ENCODE data around the gene LY6G5C. TPM values are rescaled to one million over a fixed set of nuclear protein-coding genes. Genes with fewer than 3 reads are reported as not detected.

Gene LY6G5C
- total and polyA plus RNA-seq, 2 of the 13 experiments (the other 11 are each of a cell fraction or from before 2014, with no cell fraction given), result 0.33 to 0.55 TPM

DNA sequence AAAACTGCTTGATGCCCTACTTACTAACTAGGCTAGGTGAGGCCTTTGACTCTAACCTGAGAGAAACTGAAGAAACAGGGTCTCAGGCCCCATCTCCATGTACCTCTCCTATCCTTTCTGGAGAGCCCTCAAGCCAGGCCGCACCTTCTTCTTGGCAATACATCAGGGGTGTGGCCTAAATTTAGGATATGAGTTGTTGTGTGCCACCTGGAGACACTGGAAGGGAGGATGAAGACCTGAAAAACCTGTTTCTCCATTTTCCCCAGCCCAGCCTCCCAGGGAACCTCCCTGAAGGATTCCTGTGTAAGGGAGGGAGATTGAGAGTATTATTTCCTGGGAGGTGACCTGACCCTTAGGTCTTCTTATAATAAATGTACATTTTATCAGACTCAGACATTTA is 37.4 kb upstream of the LY6G5C start:
- no TSS peak for BruUV-seq (replicated peaks)
- Histone ChIP-seq H3K9me3 (ENCODE audit: low read length) (no peaks in the 10 kb centered on the region), H3K36me3 (replicated peaks in 1 of 2; ENCODE audit: control insufficient read depth in 1 of 2, insufficient read depth in 2 of 2, low read length in 2 of 2) (no peaks in the 10 kb centered on the region), H3K4me1 (ENCODE audit: insufficient read depth, low read length) (peaks cover 22% of the 10 kb centered on the region), H3K79me2 (ENCODE audit: insufficient read depth, low read length) (no peaks in the 10 kb centered on the region), H2AFZ (ENCODE audit: low read length) (no peak overlapping the region), H3K4me3 (replicated peaks in 1 of 3; ENCODE audit: insufficient read depth in 1 of 3, low read depth in 2 of 3, low read length in 3 of 3) (no peak overlapping the region), H3K9ac (ENCODE audit: insufficient read depth, low read depth, low read length) (no peak overlapping the region), H3K27ac (ENCODE audit: extremely low read length, insufficient read depth, low read length) (no peak overlapping the region), H3K27me3 (ENCODE audit: control insufficient read depth in 1 of 2, insufficient read depth in 2 of 2, low read length in 2 of 2) (peaks cover 5 to 47% of the 10 kb centered on the region in 2 experiments; a peak in 4 of 5 replicates), H4K20me1 (ENCODE audit: insufficient read depth, low read length) (no peaks in the 10 kb centered on the region), H3K4me2 (ENCODE audit: low read depth, low read length) (no peak overlapping the region)
- in situ Hi-C loops (cut with HindIII; ENCODE audit: extremely low pct_ligation_motif_present, low pct_unique_long_range_greater_than_20kb) (no loop called here), intact Hi-C loops (cut with micrococcal nuclease; ENCODE audit: unreplicated experiment) (loop anchor here (5.0 kb wide), 1 partner anchor 36 kb away; the partner anchor contains the start of gene LY6G5C)
- TF ChIP-seq, protein P1, sequence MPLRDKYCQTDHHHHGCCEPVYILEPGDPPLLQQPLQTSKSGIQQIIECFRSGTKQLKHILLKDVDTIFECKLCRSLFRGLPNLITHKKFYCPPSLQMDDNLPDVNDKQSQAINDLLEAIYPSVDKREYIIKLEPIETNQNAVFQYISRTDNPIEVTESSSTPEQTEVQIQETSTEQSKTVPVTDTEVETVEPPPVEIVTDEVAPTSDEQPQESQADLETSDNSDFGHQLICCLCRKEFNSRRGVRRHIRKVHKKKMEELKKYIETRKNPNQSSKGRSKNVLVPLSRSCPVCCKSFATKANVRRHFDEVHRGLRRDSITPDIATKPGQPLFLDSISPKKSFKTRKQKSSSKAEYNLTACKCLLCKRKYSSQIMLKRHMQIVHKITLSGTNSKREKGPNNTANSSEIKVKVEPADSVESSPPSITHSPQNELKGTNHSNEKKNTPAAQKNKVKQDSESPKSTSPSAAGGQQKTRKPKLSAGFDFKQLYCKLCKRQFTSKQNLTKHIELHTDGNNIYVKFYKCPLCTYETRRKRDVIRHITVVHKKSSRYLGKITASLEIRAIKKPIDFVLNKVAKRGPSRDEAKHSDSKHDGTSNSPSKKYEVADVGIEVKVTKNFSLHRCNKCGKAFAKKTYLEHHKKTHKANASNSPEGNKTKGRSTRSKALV (CRISPR knock-in tag; IDR thresholded peaks at IDR 0.05), result no peak
- TF ChIP-seq ZNF737 (CRISPR knock-in tag; IDR thresholded peaks at IDR 0.05; ENCODE audit: borderline replicate concordance) (no peak), NR2F2 (IDR thresholded peaks at IDR 0.05; ENCODE audit: borderline replicate concordance, low read depth) (no peak), REPIN1 (CRISPR knock-in tag; IDR thresholded peaks at IDR 0.05; ENCODE audit: borderline replicate concordance, low read depth) (no peak), YEATS2 (CRISPR knock-in tag; IDR thresholded peaks at IDR 0.05; ENCODE audit: borderline replicate concordance) (no peak), ZSCAN20 (CRISPR knock-in tag; IDR thresholded peaks at IDR 0.05; ENCODE audit: borderline replicate concordance) (no peak), MYNN (CRISPR knock-in tag; IDR thresholded peaks at IDR 0.05; ENCODE audit: low read depth) (no peak)
- TF ChIP-seq, protein P2, sequence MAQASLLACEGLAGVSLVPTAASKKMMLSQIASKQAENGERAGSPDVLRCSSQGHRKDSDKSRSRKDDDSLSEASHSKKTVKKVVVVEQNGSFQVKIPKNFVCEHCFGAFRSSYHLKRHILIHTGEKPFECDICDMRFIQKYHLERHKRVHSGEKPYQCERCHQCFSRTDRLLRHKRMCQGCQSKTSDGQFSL (CRISPR knock-in tag; IDR thresholded peaks at IDR 0.05), result no peak
- ATAC-seq, result no peak
- ChIA-PET CTCF (ENCODE audit: low intra/inter-chr PET ratio, low total read pairs) (interaction anchor here (0.9 kb wide), 1 partner anchor 52 kb away, joined by 3 read pairs; no protein-coding TSS in a partner anchor), POLR2A (interaction anchor here (0.8 to 1.6 kb wide), 3 partner anchors 15 to 109 kb away, joined by 3 to 7 read pairs (median 4); partner anchors contain the start of genes ABHD16A and HSPA1B)
- no peak for DNase-seq (ENCODE audit: low spot score)
- 40% methylated on average over 1 of the region's 1 CpG for WGBS (ENCODE audit: low lambda C conversion rate)
- FAIRE-seq, result no peak
